Kidney capillary endothelial cell (primary cell): ENCODE results near the gene TRIL.

ENCODE experiments used
- DNase-seq: peaks from one replicate; pipeline ENCODE4 v3.0.0-alpha.2; 2018; ENCODE audit warnings: low spot score

The TRIL gene

DNA sequence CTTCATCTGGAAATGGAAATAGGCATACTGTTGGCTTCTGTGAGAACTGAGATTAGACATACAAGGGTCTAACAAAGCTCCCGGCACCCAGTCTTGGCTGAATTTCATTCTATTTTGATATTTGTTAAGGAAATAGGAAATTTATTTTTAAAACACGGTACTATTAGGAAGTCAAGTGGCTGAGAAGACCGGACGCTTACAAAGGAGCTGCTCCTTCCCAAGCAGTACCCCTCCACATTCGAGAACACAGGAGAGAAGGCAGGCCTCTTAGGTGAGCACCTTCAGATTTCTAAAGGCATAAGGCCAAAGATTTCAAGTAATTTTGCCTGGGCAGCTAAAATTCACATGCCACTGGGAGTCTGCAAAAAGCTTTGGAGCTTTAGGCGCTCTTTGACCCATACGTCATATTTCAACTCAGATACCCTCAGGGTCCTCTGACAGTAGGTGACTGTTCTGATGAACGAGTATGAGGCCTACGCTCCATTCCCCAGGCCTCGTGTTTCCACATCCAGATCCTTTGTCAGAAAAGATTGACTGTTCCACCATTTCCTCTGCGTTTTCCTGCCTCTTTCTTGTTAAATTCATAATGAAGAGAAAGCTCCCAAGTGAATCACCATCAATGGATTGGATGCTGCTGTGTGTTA, 17.3 kb downstream of the TRIL start:
- no peak for DNase-seq

DNA sequence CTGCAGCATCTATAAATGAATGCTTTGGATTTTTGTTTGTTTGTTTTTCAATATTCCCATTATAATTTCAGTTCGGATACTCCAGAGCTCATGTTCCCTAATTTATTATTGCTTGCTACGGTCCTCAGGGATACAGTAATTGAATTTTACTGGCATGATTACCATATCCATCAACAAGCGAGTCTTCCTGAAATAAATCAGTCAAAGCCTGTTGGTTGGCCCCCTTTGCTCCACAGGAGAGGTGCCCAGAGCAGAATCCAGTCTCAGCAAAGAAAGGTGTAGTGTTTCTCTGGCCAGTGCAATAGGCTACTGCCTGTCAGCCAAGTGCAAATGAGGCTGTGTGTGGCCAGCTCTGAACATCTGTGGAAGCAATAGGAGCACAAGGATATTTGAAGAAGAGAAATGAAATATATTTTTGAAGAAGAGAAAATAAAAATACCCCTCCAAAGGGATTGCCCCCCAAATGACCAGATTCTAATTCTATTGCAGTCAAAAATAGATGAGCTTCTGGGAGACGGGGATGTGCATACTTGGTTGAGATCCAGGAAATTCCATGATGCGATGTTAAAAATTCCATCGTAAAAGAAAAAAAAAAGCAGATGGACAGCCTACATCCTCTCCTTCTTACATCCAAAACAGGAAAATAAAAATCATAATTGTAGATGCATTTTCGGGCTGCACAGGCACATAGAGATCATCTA, 18.1 kb downstream of the TRIL start:
- DNase-seq = no peak

DNA sequence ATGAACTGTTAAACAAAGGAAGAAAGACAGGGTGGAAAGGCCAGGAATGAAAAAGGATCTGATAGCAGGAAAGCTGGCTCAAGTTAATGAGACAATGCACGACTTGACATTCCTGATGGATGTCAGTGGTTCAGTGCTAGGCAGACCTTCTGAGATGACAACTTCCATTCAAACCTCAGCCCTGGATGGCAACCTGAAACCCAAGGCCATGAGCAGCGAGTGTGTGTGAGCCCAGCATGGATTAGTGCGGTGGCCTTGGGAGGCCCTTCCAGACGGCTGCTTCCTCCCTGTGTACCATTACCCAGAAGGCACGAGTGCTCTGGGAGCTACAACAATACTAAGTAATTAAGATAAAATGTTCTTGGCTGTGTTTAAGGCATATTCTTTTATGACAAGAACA, 18.8 kb downstream of the TRIL start:
- DNase-seq = no peak

DNA sequence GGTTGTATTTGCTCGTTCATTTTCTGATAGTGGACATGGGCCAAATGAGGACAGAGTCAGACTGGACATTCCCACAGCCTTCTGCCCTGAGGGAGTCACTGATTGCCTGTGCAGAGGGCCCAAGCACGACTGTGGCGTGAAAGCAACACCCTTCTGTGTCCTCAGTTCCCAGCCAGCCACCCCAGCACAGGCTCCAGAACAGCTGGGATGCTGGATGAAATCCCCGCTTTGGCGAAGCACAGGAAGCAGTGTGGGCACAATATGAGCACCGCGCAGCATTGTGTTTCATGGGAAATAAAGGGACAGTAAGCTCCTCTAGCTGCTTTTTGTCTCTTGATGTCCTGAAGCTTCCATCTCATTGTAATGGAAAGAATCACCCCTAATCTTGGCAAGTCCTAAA, 20.5 kb downstream of the TRIL start:
- no peak for DNase-seq

DNA sequence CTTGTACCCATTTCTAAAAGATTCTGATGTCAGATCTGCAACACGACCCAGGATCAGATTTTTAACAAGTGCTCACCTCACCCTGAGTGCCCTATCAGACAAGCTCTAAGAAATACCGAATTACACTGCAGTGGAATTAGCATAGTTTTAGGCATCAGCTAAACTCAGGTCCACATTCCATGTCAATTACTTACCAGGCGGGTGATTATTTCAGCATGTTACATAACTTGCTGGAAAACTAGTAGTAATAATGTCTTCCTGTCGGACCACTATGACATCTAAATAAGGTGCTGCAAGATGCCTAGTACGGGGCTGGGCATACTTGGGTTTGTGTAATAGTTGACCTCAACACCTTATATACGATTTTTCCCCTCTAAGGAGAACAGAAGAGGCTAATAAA, 21.0 kb downstream of the TRIL start:
- DNase-seq = no peak

DNA sequence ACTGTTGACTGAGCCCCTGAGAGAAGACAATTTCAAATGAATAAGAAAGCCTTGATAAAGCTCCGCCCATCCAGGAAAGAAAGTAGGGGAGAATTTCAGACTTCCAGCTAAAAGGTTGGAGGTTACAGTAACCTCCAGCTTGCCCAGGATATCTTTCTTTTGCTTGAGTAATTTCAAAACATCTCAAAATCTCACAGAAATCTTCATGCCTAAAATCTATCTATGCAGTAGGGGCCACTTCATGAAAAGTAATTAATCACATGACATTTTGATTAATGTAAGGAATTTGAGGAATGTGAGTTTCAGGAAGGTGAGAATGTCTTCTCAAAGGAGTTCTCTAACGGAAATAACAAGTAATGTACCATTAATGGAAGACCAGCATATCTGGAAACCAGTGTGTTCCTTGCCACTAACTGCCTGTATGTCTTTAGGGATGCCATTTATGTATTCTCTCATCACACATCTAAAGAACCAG, 24.2 kb downstream of the TRIL start:
- no peak for DNase-seq

DNA sequence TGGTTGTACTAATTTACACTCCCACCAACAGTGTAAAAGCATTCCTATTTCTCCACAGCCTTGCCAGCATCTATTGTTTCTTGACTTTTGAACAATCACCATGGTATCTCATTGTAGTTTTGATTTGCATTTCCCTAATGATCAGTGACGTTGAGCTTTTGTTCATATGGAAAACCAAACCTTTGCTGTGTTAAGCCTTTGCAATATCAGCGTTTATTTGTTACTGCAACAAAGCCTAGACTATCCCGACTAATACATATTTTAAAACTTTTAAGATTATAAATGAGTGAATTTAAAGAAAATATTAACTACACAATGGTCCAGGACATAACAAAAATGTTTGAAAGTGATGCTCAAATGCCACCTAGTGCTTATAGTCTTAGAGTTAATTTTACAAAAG, 26.6 kb downstream of the TRIL start:
- DNase-seq = no peak

DNA sequence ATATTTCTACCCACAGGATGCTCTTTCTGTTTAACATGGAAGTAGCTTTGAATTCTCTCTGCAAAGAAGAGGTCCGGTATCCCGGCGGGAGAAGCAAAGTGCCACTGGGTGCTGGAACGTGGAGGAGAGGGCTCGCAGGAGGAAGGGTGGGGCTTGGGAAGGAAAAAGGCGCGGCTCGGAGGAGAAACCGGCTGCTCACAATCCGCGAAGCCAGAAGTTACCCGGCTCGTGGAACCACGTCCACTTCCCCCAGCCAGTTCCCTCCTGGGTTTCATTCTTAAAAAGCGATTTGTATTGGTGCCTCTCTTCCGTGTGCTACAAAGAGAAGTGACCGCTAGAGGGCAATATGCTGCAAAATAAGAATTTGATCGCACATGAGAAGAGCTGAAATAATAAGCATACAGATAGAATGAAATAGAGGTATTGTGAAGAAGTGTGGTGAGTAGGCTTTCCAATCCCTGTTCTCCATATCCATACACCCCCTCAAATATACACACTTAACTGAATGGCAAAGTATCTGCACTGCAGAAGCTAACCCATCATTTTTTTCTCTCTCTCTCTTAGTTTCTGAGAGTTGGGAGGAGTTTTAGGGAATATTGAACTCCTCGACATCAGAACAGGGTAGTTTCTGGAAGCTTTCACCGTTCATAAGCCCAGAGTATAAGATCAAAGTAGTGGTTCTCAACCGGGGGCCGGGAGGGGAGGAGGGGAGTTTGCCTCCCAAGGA, 31.1 kb downstream of the TRIL start:
- peak; percentile 82 for DNase-seq

DNA sequence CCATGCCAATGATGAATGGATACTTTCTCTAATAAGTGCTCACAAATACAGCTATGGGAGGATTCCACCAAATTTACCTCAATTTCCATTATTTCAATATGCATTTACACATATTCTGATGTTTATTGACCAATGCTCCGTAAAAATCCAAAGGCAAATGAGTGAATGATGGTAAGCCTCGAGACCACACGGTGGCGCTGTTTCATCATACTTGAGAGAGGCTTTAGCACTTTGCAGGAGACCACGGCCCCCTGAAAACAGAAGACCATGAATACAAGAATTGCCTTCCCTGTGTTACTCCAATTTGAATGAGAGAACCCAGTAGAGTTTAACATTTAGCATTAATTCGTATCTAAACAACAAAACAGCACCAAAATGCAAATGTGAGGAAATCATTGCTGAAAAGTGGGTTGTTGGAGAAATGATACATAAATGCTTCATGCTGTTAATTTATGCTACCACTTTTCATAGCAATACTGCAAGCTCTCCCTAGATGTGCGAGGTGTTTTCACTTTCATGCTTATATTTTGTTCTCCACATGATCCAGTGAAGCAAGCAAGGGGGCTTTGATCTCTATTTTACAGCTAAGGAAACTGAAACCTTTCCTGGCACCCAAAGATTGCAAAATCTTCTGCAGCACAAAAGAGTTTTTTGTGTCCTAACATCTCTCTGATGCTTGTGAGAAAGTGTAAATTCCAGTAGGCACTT, 35.4 kb downstream of the TRIL start:
- DNase-seq = peak; percentile 79

DNA sequence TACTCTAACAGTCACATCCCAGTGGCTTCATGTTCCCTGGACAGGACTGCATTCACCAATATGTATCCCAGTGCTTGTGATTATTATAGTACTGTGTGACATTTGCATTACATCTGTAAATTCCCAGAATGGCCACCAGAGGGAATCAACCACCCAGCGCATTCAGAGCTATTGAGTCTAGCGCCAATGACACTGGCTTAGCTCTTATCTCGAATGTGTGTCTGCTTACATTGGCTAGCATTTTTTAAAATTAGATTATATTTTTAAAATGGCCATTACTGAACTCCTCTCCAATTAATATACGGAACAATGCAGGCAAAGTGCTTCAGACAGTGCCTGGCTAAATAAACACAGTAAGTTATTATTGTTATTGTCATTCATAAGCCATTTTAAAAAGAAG, 36.3 kb downstream of the TRIL start:
- peak; percentile 69 for DNase-seq

DNA sequence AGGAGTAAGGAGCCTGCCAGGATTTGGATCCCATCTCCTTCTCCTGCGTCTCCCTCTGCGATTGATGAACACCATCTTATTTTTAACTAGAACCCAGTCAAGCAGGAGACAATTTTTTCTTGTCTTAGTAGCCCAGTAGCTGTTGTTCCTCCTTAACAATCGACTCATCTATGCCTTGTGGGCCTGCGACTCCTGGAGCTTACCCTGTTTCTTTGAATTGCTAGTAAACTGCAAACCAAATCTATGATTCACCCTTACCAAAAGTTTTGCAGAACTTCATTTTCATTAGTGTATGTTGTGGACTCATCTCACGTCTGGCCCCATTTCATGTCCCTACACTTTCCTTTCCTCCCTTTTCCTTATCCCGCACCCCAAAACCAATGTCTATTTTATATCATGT, 37.7 kb downstream of the TRIL start:
- no peak for DNase-seq

DNA sequence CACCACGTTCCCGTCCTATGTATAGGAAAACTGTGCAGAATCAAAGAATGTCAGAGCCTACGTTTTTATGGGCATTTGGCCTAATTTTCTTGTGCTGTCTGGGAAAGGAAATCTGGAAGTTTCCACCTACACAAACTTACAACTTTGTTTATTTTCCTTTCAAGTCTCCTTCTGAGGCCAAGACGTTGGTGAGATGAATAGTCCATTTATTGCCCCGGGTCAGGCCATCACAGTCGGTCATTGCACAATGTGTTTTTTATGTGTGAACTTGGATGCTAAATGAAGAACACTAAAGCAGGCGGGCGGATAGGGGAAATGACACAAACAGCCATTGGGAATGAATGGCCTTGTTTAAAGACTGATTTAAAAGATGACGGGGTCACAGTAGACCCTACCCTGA, 38.6 kb downstream of the TRIL start:
- DNase-seq = no peak

DNA sequence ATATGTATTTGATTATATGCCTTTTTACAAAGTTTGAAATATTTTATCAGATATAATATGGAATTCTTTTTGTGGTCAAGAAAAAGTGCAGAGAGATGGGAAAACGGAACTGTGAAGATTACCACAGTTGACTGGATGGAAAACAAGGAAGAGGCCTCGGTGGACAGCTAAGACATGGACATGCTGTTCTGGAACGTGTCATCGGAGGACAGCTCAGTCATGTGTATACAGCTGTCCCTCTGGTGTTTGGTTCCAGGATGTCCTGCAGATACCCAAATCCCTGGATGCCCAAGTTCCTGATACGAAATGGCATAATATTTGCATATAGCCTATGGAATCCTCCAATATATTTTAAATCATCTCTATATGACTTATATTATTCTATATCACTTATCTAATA, 49.4 kb downstream of the TRIL start:
- no peak for DNase-seq

DNA sequence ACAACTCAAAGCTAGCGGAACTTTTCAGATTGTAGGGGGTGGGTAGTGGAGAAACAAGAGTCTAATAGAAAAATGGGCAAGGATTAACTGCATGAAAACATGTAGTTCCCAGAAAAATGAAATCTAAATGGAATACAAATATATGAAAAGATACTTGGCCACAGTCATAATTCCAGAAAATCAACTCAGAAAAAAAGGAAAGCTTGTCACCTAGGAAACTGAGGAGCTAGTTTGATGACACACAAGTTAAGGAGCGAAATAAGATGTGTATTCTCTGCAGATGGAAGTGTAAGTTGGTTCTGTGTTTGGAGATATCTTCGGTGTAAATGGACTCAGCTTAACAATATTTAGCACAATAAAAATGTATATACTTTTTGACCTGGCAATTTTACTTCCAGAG, 52.7 kb downstream of the TRIL start:
- no peak for DNase-seq

DNA sequence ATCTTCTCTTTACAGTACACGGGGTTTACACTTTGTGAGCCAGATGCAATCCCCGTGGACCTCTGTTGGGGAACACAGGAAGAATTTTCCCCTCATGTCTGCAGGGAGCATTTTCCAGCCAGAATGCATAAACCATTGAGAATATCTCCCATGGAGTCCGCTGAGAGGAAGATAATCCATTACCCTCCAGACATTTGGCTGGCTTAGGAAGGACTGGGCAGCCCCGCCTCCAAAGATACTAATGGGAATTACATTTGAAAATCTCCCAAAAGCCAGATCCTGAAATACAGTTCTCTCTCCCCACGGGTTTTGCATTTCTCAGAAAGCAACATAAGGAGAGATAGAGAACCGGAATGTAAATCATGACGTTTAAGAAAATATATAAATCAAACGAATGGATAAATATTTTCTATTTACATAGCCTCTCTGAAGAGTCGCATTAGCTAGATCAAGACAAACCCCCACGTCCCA, 53.5 kb downstream of the TRIL start:
- DNase-seq = no peak

DNA sequence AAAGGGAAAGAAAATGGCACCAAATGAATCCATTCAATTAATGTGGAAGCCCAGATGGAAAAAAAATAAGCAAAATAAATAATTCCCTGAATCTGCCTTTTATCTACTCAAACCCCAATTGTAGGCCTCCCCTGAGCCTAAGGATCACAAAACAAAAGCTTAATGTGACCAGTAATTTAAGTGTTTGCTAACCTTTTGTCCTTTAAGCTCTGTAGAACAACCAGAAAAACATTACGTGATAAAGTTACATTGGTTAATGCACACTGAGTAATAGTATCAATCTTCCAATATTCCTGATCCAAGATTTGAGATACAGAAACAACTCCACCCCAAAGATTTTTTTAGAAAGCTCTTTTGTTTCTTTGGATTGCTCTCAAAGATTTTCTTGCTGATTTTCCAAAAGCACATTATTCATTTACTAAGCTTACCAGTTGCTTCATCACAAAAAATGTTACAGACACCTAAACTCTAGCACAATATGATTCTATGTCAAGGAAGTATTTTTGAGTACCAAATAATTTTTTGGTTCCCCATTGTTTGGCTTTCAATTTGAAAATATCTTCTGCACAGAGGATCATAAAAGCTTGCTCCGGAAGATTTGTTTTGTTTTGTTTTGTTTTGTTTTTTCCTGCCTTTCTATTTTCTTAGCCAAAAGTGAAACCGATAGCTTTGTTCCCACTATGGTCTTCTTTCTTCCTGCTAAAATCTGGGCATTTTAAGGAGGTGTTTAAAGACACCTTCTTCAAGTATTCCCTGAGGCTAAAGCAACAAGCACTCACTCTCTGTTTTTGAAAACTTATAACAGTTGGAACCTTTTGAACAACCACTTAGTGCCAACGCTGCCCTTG, 54.2 kb downstream of the TRIL start:
- no peak for DNase-seq
